SK-N-SH treated with all-trans-retinoic acid at 6 μM for 48 hours (cell line): ENCODE measurements around the gene SYAP1.

ENCODE experiments used
- ARNTL ChIP-seq: fragments of 450-650 bp; formaldehyde crosslinking; IDR thresholded peaks from 2 replicates; pipeline ENCODE4 v1.5.0; 2020; ENCODE audit warnings: low read depth, mild to moderate bottlenecking, moderate library complexity, borderline replicate concordance
- CREB5 ChIP-seq: fragments of 250-450 bp; sonication (Bioruptor Pico); IDR thresholded peaks from 2 replicates; pipeline ENCODE4 v1.5.1; 2020; ENCODE audit warnings: low read depth, mild to moderate bottlenecking, moderate library complexity
- GLIS3 ChIP-seq: fragments of 250-450 bp; sonication (Bioruptor Pico); IDR thresholded peaks from 2 replicates; pipeline ENCODE4 v1.5.0; 2020; ENCODE audit warnings: mild to moderate bottlenecking, moderate library complexity
- PPARA ChIP-seq: fragments of 250-450 bp; sonication (Bioruptor Pico); IDR thresholded peaks from 2 replicates; pipeline ENCODE4 v1.5.0; 2020; ENCODE audit warnings: mild to moderate bottlenecking, borderline replicate concordance
- RARB ChIP-seq: fragments of 250-450 bp; sonication (Bioruptor Pico); IDR thresholded peaks from 2 replicates; pipeline ENCODE4 v1.8.0; 2021; ENCODE audit warnings: mild to moderate bottlenecking, moderate library complexity
- ZC3H10 ChIP-seq: fragments of 250-450 bp; sonication (Bioruptor Pico); IDR thresholded peaks from 2 replicates; pipeline ENCODE4 v1.5.1; 2021; ENCODE audit warnings: mild to moderate bottlenecking, moderate library complexity
- ZFP3 ChIP-seq: fragments of 250-450 bp; sonication (Bioruptor Pico); IDR thresholded peaks from 2 replicates; pipeline ENCODE4 v1.5.0; 2020; ENCODE audit warnings: mild to moderate bottlenecking, moderate library complexity
- ZFP30 ChIP-seq: fragments of 450-650 bp; formaldehyde crosslinking; IDR thresholded peaks from 2 replicates; pipeline ENCODE4 v1.5.0; 2022; ENCODE audit warnings: mild to moderate bottlenecking, moderate library complexity

GRCh38 chrX:16718824-16719333 is 533 bp upstream of the SYAP1 start:
- no peak for TF ChIP-seq PPARA (CRISPR knock-in tag)
- TF ChIP-seq CREB5 (CRISPR knock-in tag), result no peak
- no peak for TF ChIP-seq ZC3H10 (CRISPR knock-in tag)
- no peak for TF ChIP-seq RARB (CRISPR knock-in tag)
- TF ChIP-seq ARNTL (CRISPR knock-in tag), result no peak
- no peak for TF ChIP-seq ZFP3
- TF ChIP-seq GLIS3 (CRISPR knock-in tag), result no peak
- TF ChIP-seq ZFP30, result no peak
